ENCODE measurements around the gene TRIP4. TPM values are rescaled to one million over a fixed set of nuclear protein-coding genes. Genes with fewer than 3 reads are reported as not detected.
"Not testable (repeated sequence)": the region's sequence is repeated elsewhere in the genome, so short reads cannot be mapped to it uniquely, and the experiment has no call there.

TRIP4 gene
- total RNA-seq, 1 experiment from 2014 or later: 18.3 TPM

DNA sequence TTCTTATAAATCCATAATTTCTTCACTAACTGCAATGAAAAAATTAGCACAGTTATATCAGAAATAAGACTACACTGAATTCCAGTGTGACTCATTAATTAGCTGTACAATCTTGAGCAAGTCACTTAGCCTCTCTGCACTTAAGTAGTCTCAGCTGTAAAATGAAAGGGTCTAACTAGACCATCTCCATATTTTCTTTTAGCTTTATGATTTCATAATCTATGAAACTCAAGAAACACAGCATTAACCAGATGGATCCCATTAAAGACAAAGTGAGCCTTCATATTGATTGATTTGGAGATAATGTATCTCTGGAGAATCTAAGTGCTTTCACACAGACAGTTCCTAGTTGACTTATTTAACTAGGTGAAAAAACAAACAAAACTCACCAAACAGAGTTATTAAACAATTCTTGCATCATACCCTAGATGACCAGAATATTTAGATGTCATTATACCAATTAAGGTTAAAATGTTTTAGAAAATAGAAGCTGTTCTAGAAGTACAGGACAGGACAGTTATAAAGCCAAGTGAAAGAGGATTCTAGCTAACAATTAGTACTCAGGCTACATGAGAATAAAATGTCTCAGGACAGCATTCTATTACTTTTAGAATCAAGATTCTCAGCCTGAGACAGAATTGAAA lies 42.9 kb upstream of the TRIP4 start:
- Histone ChIP-seq H3K4me1 (ENCODE audit: control insufficient read depth in 1 of 2, insufficient read depth in 2 of 2, low read length in 2 of 2) (peaks cover 0 to 8% of the 10 kb centered on the region in 2 experiments; a peak in 2 of 4 replicates), H3K9me3 (ENCODE audit: control insufficient read depth in 1 of 2, insufficient read depth in 1 of 2, low read depth in 1 of 2, low read length in 2 of 2) (no peaks in the 10 kb centered on the region), H3K27ac (ENCODE audit: low read depth, low read length) (no peak overlapping the region), H3K9me2 (ENCODE audit: insufficient read depth) (no peaks in the 10 kb centered on the region), H3K4me3 (replicated peaks in 1 of 2; ENCODE audit: low read depth in 1 of 2, low read length in 2 of 2) (no peak overlapping the region), H3K79me2 (ENCODE audit: insufficient read depth, low read length) (peaks cover 56% of the 10 kb centered on the region), H3K9ac (ENCODE audit: low read length) (no peak overlapping the region), H3K27me3 (ENCODE audit: insufficient read depth, low read length) (no peaks in the 10 kb centered on the region), H2AFZ (ENCODE audit: low read depth, low read length, poor library complexity, severe bottlenecking) (no peak overlapping the region), H3K4me2 (ENCODE audit: low read length) (no peak overlapping the region), H3K36me3 (ENCODE audit: control insufficient read depth in 1 of 2, insufficient read depth in 2 of 2, low read length in 2 of 2) (0 out of 4 replicates have a peak, but pooled peaks cover 0 to 2% of the 10 kb centered on the region in 2 experiments), H4K20me1 (ENCODE audit: insufficient read depth) (peaks cover 3% of the 10 kb centered on the region; the same call in 1 of the 2 replicates)
- intact Hi-C loops (cut with micrococcal nuclease): no loop called here
- ChIA-PET POLR2A (interaction anchor here (0.9 kb wide), 1 partner anchor 18 kb away, joined by 3 read pairs; no protein-coding TSS in a partner anchor), RAD21 (ENCODE audit: low non-redundant PET in 1 of 2, low total read pairs in 2 of 2, uncharacterized antibody in 2 of 2, unreplicated experiment in 2 of 2) (no interaction called here), CTCF (no interaction called here)
- DNase-seq (ENCODE audit: low read depth, low spot score): no peak
- ATAC-seq: no peak
- BruUV-seq (replicated peaks): no TSS peak
- TF ChIP-seq EGR1 (IDR thresholded peaks at IDR 0.05; ENCODE audit: low read depth): no peak
- no peak for TF ChIP-seq JUND (IDR thresholded peaks at IDR 0.05)
- TF ChIP-seq CEBPB (IDR thresholded peaks at IDR 0.05; ENCODE audit: low read depth): no peak
- TF ChIP-seq SIN3A (IDR thresholded peaks at IDR 0.05; ENCODE audit: low read depth): no peak
- no peak for TF ChIP-seq RAD21 (IDR thresholded peaks at IDR 0.05; ENCODE audit: low read depth)
- no peak for TF ChIP-seq EZH2phosphoT487 (IDR thresholded peaks at IDR 0.05; ENCODE audit: borderline replicate concordance)
- no peak for TF ChIP-seq FOSL1 (IDR thresholded peaks at IDR 0.05; ENCODE audit: low read depth)
- TF ChIP-seq POLR2AphosphoS5 (IDR thresholded peaks at IDR 0.05; ENCODE audit: low read depth, low read length): no peak
- TF ChIP-seq EZH2 (IDR thresholded peaks at IDR 0.05): no peak
- TF ChIP-seq TCF7L2 (IDR thresholded peaks at IDR 0.05; ENCODE audit: borderline replicate concordance, extremely low read depth, insufficient read depth, insufficient read length): no peak
- TF ChIP-seq CBX3 (IDR thresholded peaks at IDR 0.05; ENCODE audit: low read depth): no peak
- TF ChIP-seq ELF1 (IDR thresholded peaks at IDR 0.05; ENCODE audit: borderline replicate concordance, low read depth): no peak
- TF ChIP-seq, protein P1, sequence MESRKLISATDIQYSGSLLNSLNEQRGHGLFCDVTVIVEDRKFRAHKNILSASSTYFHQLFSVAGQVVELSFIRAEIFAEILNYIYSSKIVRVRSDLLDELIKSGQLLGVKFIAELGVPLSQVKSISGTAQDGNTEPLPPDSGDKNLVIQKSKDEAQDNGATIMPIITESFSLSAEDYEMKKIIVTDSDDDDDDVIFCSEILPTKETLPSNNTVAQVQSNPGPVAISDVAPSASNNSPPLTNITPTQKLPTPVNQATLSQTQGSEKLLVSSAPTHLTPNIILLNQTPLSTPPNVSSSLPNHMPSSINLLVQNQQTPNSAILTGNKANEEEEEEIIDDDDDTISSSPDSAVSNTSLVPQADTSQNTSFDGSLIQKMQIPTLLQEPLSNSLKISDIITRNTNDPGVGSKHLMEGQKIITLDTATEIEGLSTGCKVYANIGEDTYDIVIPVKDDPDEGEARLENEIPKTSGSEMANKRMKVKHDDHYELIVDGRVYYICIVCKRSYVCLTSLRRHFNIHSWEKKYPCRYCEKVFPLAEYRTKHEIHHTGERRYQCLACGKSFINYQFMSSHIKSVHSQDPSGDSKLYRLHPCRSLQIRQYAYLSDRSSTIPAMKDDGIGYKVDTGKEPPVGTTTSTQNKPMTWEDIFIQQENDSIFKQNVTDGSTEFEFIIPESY (IDR thresholded peaks at IDR 0.05; ENCODE audit: extremely low read depth, insufficient replicate concordance, low read length): no peak
- TF ChIP-seq YY1 (IDR thresholded peaks at IDR 0.05; ENCODE audit: extremely low read depth, insufficient replicate concordance, low read depth, low read length): no peak
- TF ChIP-seq, protein P2, sequence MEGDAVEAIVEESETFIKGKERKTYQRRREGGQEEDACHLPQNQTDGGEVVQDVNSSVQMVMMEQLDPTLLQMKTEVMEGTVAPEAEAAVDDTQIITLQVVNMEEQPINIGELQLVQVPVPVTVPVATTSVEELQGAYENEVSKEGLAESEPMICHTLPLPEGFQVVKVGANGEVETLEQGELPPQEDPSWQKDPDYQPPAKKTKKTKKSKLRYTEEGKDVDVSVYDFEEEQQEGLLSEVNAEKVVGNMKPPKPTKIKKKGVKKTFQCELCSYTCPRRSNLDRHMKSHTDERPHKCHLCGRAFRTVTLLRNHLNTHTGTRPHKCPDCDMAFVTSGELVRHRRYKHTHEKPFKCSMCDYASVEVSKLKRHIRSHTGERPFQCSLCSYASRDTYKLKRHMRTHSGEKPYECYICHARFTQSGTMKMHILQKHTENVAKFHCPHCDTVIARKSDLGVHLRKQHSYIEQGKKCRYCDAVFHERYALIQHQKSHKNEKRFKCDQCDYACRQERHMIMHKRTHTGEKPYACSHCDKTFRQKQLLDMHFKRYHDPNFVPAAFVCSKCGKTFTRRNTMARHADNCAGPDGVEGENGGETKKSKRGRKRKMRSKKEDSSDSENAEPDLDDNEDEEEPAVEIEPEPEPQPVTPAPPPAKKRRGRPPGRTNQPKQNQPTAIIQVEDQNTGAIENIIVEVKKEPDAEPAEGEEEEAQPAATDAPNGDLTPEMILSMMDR (IDR thresholded peaks at IDR 0.05 in 2 of 3, conservative IDR thresholded peaks at IDR 0.05 in 1 of 3; ENCODE audit: borderline replicate concordance in 1 of 3, insufficient read depth in 1 of 3, low read depth in 2 of 3, low read length in 2 of 3): no peak
- TF ChIP-seq ATF3 (IDR thresholded peaks at IDR 0.05): no peak
- no peak for TF ChIP-seq ZNF274 (IDR thresholded peaks at IDR 0.05; ENCODE audit: low read depth, low read length)
- no peak for TF ChIP-seq SP1 (IDR thresholded peaks at IDR 0.05; ENCODE audit: low read depth)

GRCh38 chr15:64346242-64346641 lies 41.4 kb upstream of the TRIP4 start:
- H3K27ac ChIP-seq (ENCODE audit: low read depth, low read length); H3K4me3 ChIP-seq (replicated peaks in 1 of 2; ENCODE audit: low read depth in 1 of 2, low read length in 2 of 2); DNase-seq (ENCODE audit: low read depth, low spot score); RAD21 ChIA-PET (ENCODE audit: low non-redundant PET in 1 of 2, low total read pairs in 2 of 2, uncharacterized antibody in 2 of 2, unreplicated experiment in 2 of 2); H3K9me2 ChIP-seq (ENCODE audit: insufficient read depth); ATAC-seq; intact Hi-C loops (cut with micrococcal nuclease); H4K20me1 ChIP-seq (ENCODE audit: insufficient read depth); H3K4me2 ChIP-seq (ENCODE audit: low read length); H3K9ac ChIP-seq (ENCODE audit: low read length); CTCF ChIA-PET; BruUV-seq (replicated peaks); H2AFZ ChIP-seq (ENCODE audit: low read depth, low read length, poor library complexity, severe bottlenecking); H3K9me3 ChIP-seq (ENCODE audit: control insufficient read depth in 1 of 2, insufficient read depth in 1 of 2, low read depth in 1 of 2, low read length in 2 of 2); H3K36me3 ChIP-seq (ENCODE audit: control insufficient read depth in 1 of 2, insufficient read depth in 2 of 2, low read length in 2 of 2); H3K27me3 ChIP-seq (ENCODE audit: insufficient read depth, low read length); POLR2A ChIA-PET; H3K4me1 ChIP-seq (ENCODE audit: control insufficient read depth in 1 of 2, insufficient read depth in 2 of 2, low read length in 2 of 2): not testable (repeated sequence)
- H3K79me2 ChIP-seq (ENCODE audit: insufficient read depth, low read length): peaks cover 69% of the 10 kb centered on the region

Measured in HCT116 (cell line).